ENCODE measurements around the gene CIDEB.

Gene CIDEB

DNA sequence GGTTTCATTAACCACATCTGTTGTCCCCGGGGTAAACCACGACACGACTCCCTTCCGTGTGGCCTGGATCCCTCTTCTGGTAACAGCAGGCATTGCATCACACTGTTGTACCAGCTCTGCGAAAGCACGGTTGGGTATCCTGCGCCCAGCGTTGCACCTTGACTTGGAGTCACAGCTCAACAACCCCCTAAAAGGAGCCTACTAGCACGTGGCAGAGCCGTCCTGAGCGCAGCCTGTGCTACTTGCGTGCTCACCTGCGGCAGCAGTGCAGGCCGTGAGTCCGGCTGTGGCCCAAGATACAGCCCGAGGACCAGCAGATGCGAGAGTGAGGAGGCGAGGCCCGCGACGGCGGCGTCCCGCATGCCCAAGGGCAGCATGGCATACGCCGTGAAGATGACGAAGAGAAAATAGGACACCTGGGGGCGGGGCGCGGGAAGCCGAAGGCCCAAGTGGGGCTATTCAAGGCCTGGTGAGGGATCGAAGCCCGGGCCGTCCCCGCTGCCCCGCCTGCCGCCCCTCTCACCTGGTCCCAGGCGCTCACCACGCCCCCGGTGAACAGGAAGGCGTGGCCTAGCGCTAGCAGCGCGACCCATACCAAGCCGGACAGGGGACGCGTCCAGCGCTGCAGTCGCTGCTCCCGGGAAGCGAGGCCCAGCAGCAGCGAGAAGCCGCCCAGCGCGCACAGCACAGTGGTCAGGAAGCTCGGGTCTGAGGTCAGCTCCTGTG, 24.7 kb upstream of the CIDEB start:
- DNase-seq (ENCODE audit: low read depth, low spot score) = peak; percentile 78

- DNase-seq (ENCODE audit: low read depth, low spot score) = no peak
These were observed 24.0 kb upstream of the CIDEB start for GRCh38 chr14:24331731-24332267.

DNA sequence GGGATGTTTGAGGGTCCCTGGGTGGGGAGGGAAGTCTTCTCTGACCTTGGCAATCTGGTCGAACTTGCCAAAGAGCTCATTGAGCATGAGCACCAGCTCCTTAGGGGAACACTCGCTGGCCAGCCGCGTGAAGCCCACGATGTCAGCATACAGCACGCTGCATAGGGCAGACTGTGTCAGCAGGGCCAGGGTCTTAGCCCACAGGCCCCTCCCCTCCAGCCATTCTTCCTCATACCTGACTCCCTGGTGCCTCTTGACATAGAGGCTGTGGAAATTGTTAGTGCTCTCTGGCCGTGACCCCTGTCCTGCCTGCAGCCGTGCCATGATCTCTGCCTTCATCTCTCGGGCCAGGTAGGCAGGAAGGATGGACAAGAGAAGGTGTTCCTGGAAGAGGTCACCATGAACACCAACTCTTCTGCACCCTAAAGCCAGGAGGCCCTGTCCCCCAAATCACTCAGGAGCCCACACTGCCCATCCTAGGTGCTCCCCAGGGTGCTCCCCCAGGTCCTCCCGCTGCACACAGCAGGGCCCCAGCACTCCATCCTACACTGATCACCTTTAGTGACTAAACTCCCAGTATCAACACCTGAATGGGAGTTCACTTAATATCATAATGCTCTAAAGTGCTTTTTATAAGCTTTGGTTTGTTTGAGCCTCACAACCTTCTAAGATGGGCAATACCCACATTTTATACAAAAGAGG, 23.3 kb upstream of the CIDEB start:
- no peak for DNase-seq (ENCODE audit: low read depth, low spot score)

- DNase-seq (ENCODE audit: low read depth, low spot score) = no peak
These were observed 22.0 kb upstream of the CIDEB start for GRCh38 chr14:24329736-24330135.

- DNase-seq (ENCODE audit: low read depth, low spot score) = no peak
These were observed 21.4 kb upstream of the CIDEB start for GRCh38 chr14:24329073-24329663.

- peak; percentile 40 for DNase-seq (ENCODE audit: low read depth, low spot score)
These were observed 20.1 kb upstream of the CIDEB start for GRCh38 chr14:24327914-24328313.

DNA sequence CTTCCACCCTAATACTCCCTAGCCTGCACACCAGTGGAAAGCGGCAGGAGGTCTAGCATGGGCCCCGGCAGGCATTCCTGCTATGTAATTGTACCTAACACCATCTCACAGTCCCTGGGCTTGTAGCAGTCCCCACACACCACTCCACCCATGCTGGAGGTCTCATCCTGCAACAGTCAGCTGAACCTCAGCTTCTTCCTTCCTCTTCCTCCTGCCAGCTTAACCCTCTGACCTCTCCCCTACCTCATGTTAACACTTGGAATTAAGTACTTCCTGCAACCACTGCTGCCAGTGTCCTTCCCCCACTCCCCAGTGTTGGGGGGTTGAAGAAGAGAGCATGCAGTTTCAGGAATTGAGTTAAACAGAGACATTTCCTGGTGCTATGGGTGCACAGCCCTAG, 19.5 kb upstream of the CIDEB start:
- no peak for DNase-seq (ENCODE audit: low read depth, low spot score)

GRCh38 chr14:24325963-24326362, 18.2 kb upstream of the CIDEB start:
- no peak for DNase-seq (ENCODE audit: low read depth, low spot score)

DNA sequence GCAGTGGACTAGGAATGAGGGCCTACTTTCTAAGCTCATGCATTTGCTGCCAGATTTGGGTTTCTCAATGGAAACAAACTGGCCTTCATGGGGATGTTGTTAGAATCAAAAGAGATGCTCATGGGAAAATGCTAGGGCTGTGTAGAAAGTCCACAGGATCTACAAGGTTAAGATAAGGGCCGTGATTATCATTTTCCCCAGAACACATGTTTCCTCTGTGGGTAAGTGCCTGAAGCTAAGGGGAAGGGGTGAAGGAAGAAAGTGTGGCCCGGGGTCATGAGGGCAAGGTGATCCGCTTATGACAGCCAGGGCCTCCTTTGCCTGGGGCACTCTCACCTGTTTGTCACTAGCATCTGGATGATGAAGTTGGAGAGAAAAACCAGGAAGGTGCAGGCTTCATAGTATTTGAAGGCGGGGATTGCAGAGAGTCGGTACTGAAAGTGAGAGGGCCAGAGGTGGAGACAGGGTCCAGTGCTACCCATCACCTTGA, 17.3 kb upstream of the CIDEB start:
- no peak for DNase-seq (ENCODE audit: low read depth, low spot score)

GRCh38 chr14:24324024-24324423, 16.2 kb upstream of the CIDEB start:
- DNase-seq (ENCODE audit: low read depth, low spot score) = no peak

- no peak for DNase-seq (ENCODE audit: low read depth, low spot score)
These were observed 15.6 kb upstream of the CIDEB start for GRCh38 chr14:24323341-24323740.

- DNase-seq (ENCODE audit: low read depth, low spot score) = no peak
These were observed 14.9 kb upstream of the CIDEB start for GRCh38 chr14:24322672-24323071.

- no peak for DNase-seq (ENCODE audit: low read depth, low spot score)
These were observed 13.6 kb upstream of the CIDEB start for GRCh38 chr14:24321212-24321975.

- DNase-seq (ENCODE audit: low read depth, low spot score) = no peak
These were observed 9.6 kb upstream of the CIDEB start for GRCh38 chr14:24317141-24317928.

DNA sequence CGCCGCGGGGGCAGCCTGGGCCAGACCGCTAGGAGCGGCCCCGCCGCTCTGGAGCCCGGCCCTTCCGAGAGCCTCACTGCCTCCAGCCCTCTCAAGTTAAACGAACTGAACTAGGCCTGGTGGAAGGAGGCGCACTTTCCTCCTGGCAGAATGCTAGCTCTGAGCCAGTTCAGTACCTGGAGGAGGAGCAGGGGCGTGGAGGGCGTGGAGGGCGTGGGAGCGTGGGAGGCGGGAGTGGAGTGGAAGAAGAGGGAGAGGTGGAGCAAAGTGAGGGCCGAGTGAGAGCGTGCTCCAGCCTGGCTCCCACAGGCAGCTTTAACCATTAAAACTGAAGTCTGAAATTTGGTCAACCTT, 8.8 kb upstream of the CIDEB start:
- no peak for DNase-seq (ENCODE audit: low read depth, low spot score)

DNA sequence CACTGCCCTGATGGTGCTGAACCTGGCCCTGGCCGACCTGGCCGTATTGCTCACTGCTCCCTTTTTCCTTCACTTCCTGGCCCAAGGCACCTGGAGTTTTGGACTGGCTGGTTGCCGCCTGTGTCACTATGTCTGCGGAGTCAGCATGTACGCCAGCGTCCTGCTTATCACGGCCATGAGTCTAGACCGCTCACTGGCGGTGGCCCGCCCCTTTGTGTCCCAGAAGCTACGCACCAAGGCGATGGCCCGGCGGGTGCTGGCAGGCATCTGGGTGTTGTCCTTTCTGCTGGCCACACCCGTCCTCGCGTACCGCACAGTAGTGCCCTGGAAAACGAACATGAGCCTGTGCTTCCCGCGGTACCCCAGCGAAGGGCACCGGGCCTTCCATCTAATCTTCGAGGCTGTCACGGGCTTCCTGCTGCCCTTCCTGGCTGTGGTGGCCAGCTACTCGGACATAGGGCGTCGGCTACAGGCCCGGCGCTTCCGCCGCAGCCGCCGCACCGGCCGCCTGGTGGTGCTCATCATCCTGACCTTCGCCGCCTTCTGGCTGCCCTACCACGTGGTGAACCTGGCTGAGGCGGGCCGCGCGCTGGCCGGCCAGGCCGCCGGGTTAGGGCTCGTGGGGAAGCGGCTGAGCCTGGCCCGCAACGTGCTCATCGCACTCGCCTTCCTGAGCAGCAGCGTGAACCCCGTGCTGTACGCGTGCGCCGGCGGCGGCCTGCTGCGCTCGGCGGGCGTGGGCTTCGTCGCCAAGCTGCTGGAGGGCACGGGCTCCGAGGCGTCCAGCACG, 8.2 kb upstream of the CIDEB start:
- peak; percentile 23 for DNase-seq (ENCODE audit: low read depth, low spot score)

GRCh38 chr14:24315243-24315806, 7.5 kb upstream of the CIDEB start:
- no peak for DNase-seq (ENCODE audit: low read depth, low spot score)

- no peak for DNase-seq (ENCODE audit: low read depth, low spot score)
These were observed 6.8 kb upstream of the CIDEB start for GRCh38 chr14:24314377-24315193.

GRCh38 chr14:24313913-24314312, 6.1 kb upstream of the CIDEB start:
- no peak for DNase-seq (ENCODE audit: low read depth, low spot score)

All from astrocyte of the hippocampus (primary cell).